Astrocyte of the cerebellum (primary cell): ENCODE results near the gene TBC1D21.

Experiments
- DNase-seq: peaks from one replicate; pipeline ENCODE4 v3.0.0-alpha.2; 2011; ENCODE audit warnings: low read depth
- H3K4me3 ChIP-seq: 2 replicates; pipeline ENCODE4 v1.5.1; 2011; ENCODE audit warnings: mild to moderate bottlenecking, low read depth, low read length, moderate library complexity
- CTCF ChIP-seq: IDR thresholded peaks from 2 replicates; pipeline ENCODE4 v1.5.1; 2012; ENCODE audit warnings: low read length, low read depth, moderate library complexity, mild to moderate bottlenecking; ENCODE audit errors: missing control alignments
- in situ Hi-C: cut with HindIII; loops from 2 replicates; pipeline ENCODE4 v1.10.0; 2017; ENCODE audit warnings: low sequenced_read_pairs

Gene TBC1D21

GRCh38 chr15:73906346-73907034, 33.1 kb downstream of the TBC1D21 start:
- in situ Hi-C loops: no loop called here
- no peak for DNase-seq
- H3K4me3 ChIP-seq: no peak overlapping the region
- no peak for TF ChIP-seq CTCF

- TF ChIP-seq CTCF: no peak
- in situ Hi-C loops: no loop called here
- no peak for DNase-seq
- H3K4me3 ChIP-seq: no peak overlapping the region
Observed at GRCh38 chr15:73907035-73907408, 33.7 kb downstream of the TBC1D21 start.

- H3K4me3 ChIP-seq: no peak overlapping the region
- in situ Hi-C loops: no loop called here
- TF ChIP-seq CTCF: peak; percentile 98
- DNase-seq: peak; percentile 55
Observed at GRCh38 chr15:73908030-73908821, 34.9 kb downstream of the TBC1D21 start.

GRCh38 chr15:73908822-73909122, 35.4 kb downstream of the TBC1D21 start:
- DNase-seq: no peak

GRCh38 chr15:73909651-73910050, 36.3 kb downstream of the TBC1D21 start:
- in situ Hi-C loops: no loop called here
- TF ChIP-seq CTCF: no peak
- no peak overlapping the region for H3K4me3 ChIP-seq
- DNase-seq: no peak

More at GRCh38 chr15:73908822-73909122, 35.4 kb downstream of the TBC1D21 start:
- H3K4me3 ChIP-seq: no peak overlapping the region
- no peak for TF ChIP-seq CTCF
- in situ Hi-C loops: no loop called here

- no peak for DNase-seq
- TF ChIP-seq CTCF: no peak
- in situ Hi-C loops: no loop called here
- H3K4me3 ChIP-seq: no peak overlapping the region
Observed at GRCh38 chr15:73910522-73911303, 37.3 kb downstream of the TBC1D21 start.
